ENCODE data around the gene DIDO1. TPM values are rescaled to one million over a fixed set of nuclear protein-coding genes. Genes with fewer than 3 reads are reported as not detected.

Gene DIDO1
- total and polyA plus RNA-seq, 2 of the 4 experiments (the other 2 are of a cell fraction): 21.8 to 28.1 TPM

GRCh38 chr20:62911701-62912280, 14.5 kb downstream of the DIDO1 start:
- 94% methylated on average over 7 of the region's 10 CpGs; no CpG with 5 or more reads in 1 of the 2 experiments for WGBS, 2 experiments (ENCODE audit: extremely low coverage in 2 of 2, insufficient read length in 1 of 2)
- Histone ChIP-seq H2BK15ac (ENCODE audit: low read depth, low read length) (no peak overlapping the region), H3K9me1 (ENCODE audit: insufficient read depth, low read length) (peaks cover 19% of the 10 kb centered on the region), H2BK120ac (ENCODE audit: low read depth, low read length) (no peak overlapping the region), H3K23ac (ENCODE audit: low read depth, low read length) (no peak overlapping the region), H2BK5ac (ENCODE audit: low read depth, low read length, poor library complexity, severe bottlenecking) (no peak overlapping the region), H3K18ac (ENCODE audit: low read depth, low read length) (no peak overlapping the region), H4K8ac (ENCODE audit: low read depth in 2 of 2, low read length in 2 of 2) (no peak overlapping the region), H4K20me1 (ENCODE audit: insufficient read depth, low read length) (peaks cover 95% of the 10 kb centered on the region), H2AK5ac (ENCODE audit: low read depth, low read length) (no peak overlapping the region), H3K27ac (ENCODE audit: insufficient read depth, low read length) (no peak overlapping the region), H3K36me3 (ENCODE audit: control insufficient read depth, insufficient read depth, low read length) (peaks cover 54% of the 10 kb centered on the region), H3K4me3 (ENCODE audit: insufficient read depth, low read depth, low read length) (no peak overlapping the region), H3K56ac (ENCODE audit: extremely low read depth, insufficient read depth, low read length) (no peak overlapping the region), H3K27me3 (ENCODE audit: control insufficient read depth, insufficient read depth, low read length) (no peaks in the 10 kb centered on the region), H2BK20ac (ENCODE audit: low read depth, low read length) (no peak overlapping the region), H3K9ac (ENCODE audit: low read depth, low read length) (no peak overlapping the region), H3K4me1 (ENCODE audit: control insufficient read depth, insufficient read depth, low read length) (peaks cover 15% of the 10 kb centered on the region), H3K4me2 (ENCODE audit: low read depth, low read length) (no peak overlapping the region), H3K9me3 (ENCODE audit: control insufficient read depth, insufficient read depth, low read length) (no peaks in the 10 kb centered on the region), H3K4ac (ENCODE audit: low read depth, low read length) (no peak overlapping the region), H4K5ac (ENCODE audit: low read depth, low read length) (no peak overlapping the region), H2AK9ac (replicated peaks; ENCODE audit: low read depth, low read length, poor library complexity) (no peak overlapping the region), H2AFZ (replicated peaks; ENCODE audit: low read length, poor library complexity) (no peak overlapping the region), H3K14ac (replicated peaks; ENCODE audit: low read depth, low read length) (no peak overlapping the region), H3K79me1 (ENCODE audit: low read depth in 1 of 2, low read length in 2 of 2) (peaks cover 29 to 91% of the 10 kb centered on the region in 2 experiments), H4K91ac (ENCODE audit: insufficient read depth, low read depth, low read length) (no peak overlapping the region)
- in situ Hi-C loops (cut with MboI; ENCODE audit: low sequenced_read_pairs): no loop called here
- dilution Hi-C loops (cut with HindIII; ENCODE audit: low sequenced_read_pairs, unreplicated experiment): no loop called here
- POLR2A ChIA-PET (ENCODE audit: unreplicated experiment): no interaction called here
- TF ChIP-seq FOS (IDR thresholded peaks at IDR 0.05; ENCODE audit: low read depth, low read length) (no peak), CHD1 (IDR thresholded peaks at IDR 0.05; ENCODE audit: low read depth, low read length) (no peak), MAZ (IDR thresholded peaks at IDR 0.05; ENCODE audit: borderline replicate concordance, low read depth, low read length) (no peak), RFX5 (IDR thresholded peaks at IDR 0.05; ENCODE audit: low read depth, low read length) (no peak), RAD21 (IDR thresholded peaks at IDR 0.05; ENCODE audit: low read length) (no peak), NFE2L2 (IDR thresholded peaks at IDR 0.05; ENCODE audit: low read depth, low read length) (no peak), RCOR1 (IDR thresholded peaks at IDR 0.05; ENCODE audit: insufficient replicate concordance, low read length) (no peak), POLR2A (IDR thresholded peaks at IDR 0.05; ENCODE audit: low read depth, low read length) (no peak), CEBPB (IDR thresholded peaks at IDR 0.05; ENCODE audit: low read depth, low read length) (no peak), MAFK (IDR thresholded peaks at IDR 0.05; ENCODE audit: low read depth, low read length) (no peak), SMC3 (IDR thresholded peaks at IDR 0.05; ENCODE audit: low read depth, low read length) (no peak), MXI1 (IDR thresholded peaks at IDR 0.05; ENCODE audit: borderline replicate concordance, low read depth, low read length) (no peak), BHLHE40 (IDR thresholded peaks at IDR 0.05; ENCODE audit: low read depth, low read length) (no peak), CTCF (conservative IDR thresholded peaks at IDR 0.05; ENCODE audit: low read depth, low read length) (no peak)
- TF ChIP-seq, protein P1, sequence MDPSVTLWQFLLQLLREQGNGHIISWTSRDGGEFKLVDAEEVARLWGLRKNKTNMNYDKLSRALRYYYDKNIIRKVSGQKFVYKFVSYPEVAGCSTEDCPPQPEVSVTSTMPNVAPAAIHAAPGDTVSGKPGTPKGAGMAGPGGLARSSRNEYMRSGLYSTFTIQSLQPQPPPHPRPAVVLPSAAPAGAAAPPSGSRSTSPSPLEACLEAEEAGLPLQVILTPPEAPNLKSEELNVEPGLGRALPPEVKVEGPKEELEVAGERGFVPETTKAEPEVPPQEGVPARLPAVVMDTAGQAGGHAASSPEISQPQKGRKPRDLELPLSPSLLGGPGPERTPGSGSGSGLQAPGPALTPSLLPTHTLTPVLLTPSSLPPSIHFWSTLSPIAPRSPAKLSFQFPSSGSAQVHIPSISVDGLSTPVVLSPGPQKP (IDR thresholded peaks at IDR 0.05; ENCODE audit: borderline replicate concordance, low read depth, low read length): no peak
- TF ChIP-seq, protein P2, sequence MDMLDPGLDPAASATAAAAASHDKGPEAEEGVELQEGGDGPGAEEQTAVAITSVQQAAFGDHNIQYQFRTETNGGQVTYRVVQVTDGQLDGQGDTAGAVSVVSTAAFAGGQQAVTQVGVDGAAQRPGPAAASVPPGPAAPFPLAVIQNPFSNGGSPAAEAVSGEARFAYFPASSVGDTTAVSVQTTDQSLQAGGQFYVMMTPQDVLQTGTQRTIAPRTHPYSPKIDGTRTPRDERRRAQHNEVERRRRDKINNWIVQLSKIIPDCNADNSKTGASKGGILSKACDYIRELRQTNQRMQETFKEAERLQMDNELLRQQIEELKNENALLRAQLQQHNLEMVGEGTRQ (IDR thresholded peaks at IDR 0.05; ENCODE audit: low read depth, low read length): no peak
- ATAC-seq (ENCODE audit: low read depth) (no peak), DNase-seq (no peak)
- no TSS peak for BruUV-seq (replicated peaks)
- CTCF ChIA-PET: no interaction called here
- intact Hi-C loops (cut with micrococcal nuclease): no loop called here

All from IMR-90 (cell line).